Inflammatory macrophage (primary cell): ENCODE measurements around the gene RXFP4.

Source experiments
- DNase-seq, 2 donors: peaks; one replicate each; pipeline ENCODE4 v3.0.0-alpha.2; 2020 to 2022

RXFP4 gene

GRCh38 chr1:155961937-155962336 lies 20.5 kb downstream of the RXFP4 start:
- peak; percentile 23 to 59 for DNase-seq

GRCh38 chr1:155962599-155963211 lies 21.3 kb downstream of the RXFP4 start:
- no peak for DNase-seq

GRCh38 chr1:155964193-155964592 lies 22.8 kb downstream of the RXFP4 start:
- no peak for DNase-seq

GRCh38 chr1:155966135-155966534 lies 24.7 kb downstream of the RXFP4 start:
- no peak for DNase-seq

- DNase-seq = no peak
Measured at GRCh38 chr1:155966750-155967149, 25.3 kb downstream of the RXFP4 start.

- DNase-seq = peak; percentile 29 to 36
Measured at GRCh38 chr1:155967341-155968050, 26.1 kb downstream of the RXFP4 start.

GRCh38 chr1:155968051-155968400 lies 26.6 kb downstream of the RXFP4 start:
- DNase-seq = no peak

- DNase-seq = no peak
Measured at GRCh38 chr1:155968670-155969069, 27.2 kb downstream of the RXFP4 start.

GRCh38 chr1:155969377-155969791 lies 27.9 kb downstream of the RXFP4 start:
- no peak for DNase-seq

- peak; percentile 95 for DNase-seq
Measured at GRCh38 chr1:155970531-155971167, 29.2 kb downstream of the RXFP4 start.

GRCh38 chr1:155971910-155972809 lies 30.7 kb downstream of the RXFP4 start:
- DNase-seq = no peak

- no peak for DNase-seq
Measured at GRCh38 chr1:155973723-155974122, 32.3 kb downstream of the RXFP4 start.

GRCh38 chr1:155974208-155975115 lies 33.0 kb downstream of the RXFP4 start:
- no peak for DNase-seq

GRCh38 chr1:155975375-155976061 lies 34.1 kb downstream of the RXFP4 start:
- DNase-seq = no peak

- peak; percentile 18 to 38 for DNase-seq
Measured at GRCh38 chr1:155976062-155976912, 34.8 kb downstream of the RXFP4 start.

- DNase-seq = no peak
Measured at GRCh38 chr1:155976913-155977689, 35.7 kb downstream of the RXFP4 start.

- peak in 1 of 2 donors; percentile 54 for DNase-seq
Measured at GRCh38 chr1:155977690-155978324, 36.4 kb downstream of the RXFP4 start.

- DNase-seq = peak; percentile 80 to 87
Measured at GRCh38 chr1:155978325-155978972, 37.0 kb downstream of the RXFP4 start, which contains the start of gene ARHGEF2. TSS of gene ARHGEF2 (minus strand) at chr1:155978547. CDS start at chr1:155978427, 120 bp downstream.
